HG03439 (cell line): ENCODE results near the gene SLC29A3.

ENCODE experiments used
- ATAC-seq: cut with Tn5 transposase; IDR thresholded peaks from one replicate; pipeline ENCODE4 v1.9.1; 2021; ENCODE audit warnings: mild to moderate bottlenecking, moderate library complexity; ENCODE audit not compliant: unreplicated experiment

The SLC29A3 gene

DNA sequence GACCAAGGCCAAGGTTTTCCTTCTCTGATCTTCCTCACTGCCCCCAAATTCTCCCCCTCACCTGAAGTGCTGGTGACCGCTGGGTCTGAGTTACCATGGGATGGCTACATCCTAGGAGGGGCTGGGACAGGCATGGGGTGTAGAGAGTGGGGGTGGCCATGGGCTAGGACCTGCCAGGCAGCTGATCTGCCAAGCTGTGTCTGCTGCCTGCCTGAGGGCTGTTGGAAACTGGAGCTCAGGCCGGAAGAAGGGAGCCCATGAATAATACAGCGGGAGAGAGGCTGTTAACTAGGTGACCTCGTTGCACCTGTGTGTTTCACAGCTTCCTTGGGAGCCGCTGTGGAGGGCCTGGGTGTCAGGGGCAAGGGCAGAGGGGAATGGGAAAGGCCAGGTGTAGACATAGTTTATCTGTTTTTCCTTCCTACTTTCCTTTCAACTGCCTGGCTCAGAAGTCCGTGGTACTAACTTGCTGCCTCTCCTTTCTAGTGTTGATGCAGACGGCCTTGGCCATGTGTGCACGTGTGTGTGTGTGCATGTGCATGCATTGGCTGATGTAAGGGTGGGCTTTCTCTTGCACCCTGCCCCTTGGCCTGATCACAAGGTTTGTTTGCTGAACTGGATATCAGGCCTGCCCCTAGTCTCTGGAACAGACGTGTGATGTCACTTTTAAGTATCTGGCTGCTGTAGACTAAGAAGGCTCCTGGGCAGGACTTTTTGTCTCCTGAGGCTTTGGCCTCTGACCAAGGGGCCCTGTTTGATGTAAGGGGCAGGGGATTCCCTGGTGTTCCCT lies 89.6 kb downstream of the SLC29A3 start:
- ATAC-seq: no peak

DNA sequence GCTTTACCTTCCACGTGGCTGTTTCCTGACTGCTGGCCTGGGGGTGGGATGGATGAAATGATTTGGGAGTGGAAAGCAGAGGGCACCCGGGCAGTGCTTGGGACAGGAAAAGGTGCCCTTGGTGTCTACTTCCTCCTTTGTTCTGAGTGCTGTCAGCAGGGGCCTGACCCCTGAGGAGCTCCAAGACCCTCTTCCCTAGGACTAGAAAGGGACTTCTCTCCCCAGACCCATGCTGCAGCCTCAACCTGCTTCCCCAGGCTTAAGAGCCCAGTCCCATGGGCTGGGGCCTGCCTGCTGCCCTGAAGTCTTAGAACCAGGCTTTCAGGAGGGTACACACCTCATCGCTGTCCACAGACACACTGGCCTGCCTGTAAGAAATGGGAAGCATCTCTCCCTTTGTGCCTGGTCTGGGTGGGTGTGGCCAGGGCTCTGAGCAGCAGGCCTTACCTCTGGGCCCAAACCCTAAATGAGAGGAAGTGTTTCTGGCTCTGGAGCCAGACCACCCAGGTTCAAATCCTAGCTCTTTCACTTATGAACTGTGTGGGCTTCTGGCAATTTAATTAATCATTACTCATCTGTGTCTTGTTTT lies 90.6 kb downstream of the SLC29A3 start:
- no peak for ATAC-seq
